Left renal pelvis (tissue), 4 donors: ENCODE results near the gene BCOR. TPM values are rescaled to one million over a fixed set of nuclear protein-coding genes. Genes with fewer than 3 reads are reported as not detected.

Source experiments
- DNase-seq, 4 donors: peaks; one replicate each; pipeline ENCODE4 v3.0.0-alpha.2; 2013; ENCODE audit warnings: low read depth in 4 of 4, low spot score in 3 of 4
- polyA plus RNA-seq, 4 donors: library from polyadenylated mRNA; unstranded; fragments of 120-200 nt; gene quantifications; one replicate each; pipeline ENCODE4 v1.2.1, GENCODE V29; 2013; ENCODE audit not compliant: insufficient read length in 4 of 4

Gene BCOR
- polyA plus RNA-seq, 4 donors: 48.9 to 63.3 (median 52.8) TPM

DNA sequence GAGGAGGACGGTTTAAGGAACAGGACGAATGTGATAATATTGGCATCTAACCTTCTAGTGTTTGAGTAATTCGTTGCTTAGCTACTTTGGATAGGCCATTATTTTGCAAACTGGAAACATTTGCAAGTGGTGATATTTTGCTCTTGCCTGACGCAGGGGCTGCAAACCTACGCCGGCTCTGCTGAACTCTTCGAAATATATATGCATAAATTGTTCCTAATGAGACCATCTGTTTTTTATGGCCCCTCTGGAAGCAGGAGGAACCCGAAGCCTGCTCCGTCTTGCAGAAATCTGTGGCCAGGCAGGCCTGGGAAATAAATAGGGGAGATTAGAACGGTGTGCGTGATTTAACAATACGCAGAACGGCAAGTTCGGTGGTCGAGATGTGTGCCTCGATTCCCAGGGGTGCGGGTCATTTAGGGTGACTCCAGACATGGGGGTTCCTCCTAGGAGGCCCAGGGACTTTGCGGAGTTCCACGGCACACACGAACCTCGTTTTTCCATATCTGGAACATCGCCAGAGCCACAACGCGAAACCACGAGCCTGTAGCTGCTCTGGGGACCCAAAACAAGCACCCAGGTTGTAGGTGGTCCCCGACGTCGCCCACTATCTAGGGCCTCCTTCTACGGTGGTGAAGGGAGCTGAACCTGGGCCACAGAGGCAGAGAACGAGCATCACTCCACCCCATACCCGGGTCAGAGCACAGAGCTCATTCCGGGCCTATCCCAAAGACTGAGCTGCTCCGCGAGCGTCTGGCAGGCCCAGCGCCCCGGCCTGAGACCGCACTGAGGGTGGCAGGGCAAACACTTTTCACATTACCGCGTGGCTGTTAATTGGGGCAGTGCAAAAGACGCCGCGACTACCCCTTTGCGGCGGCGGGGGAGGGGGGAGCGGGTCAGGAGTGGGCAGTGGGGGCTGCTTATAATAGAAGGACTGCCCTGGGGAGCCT is 89.7 kb downstream of the BCOR start:
- DNase-seq: no peak

GRCh38 chrX:40007131-40007755 is 90.5 kb downstream of the BCOR start:
- DNase-seq: no peak

DNA sequence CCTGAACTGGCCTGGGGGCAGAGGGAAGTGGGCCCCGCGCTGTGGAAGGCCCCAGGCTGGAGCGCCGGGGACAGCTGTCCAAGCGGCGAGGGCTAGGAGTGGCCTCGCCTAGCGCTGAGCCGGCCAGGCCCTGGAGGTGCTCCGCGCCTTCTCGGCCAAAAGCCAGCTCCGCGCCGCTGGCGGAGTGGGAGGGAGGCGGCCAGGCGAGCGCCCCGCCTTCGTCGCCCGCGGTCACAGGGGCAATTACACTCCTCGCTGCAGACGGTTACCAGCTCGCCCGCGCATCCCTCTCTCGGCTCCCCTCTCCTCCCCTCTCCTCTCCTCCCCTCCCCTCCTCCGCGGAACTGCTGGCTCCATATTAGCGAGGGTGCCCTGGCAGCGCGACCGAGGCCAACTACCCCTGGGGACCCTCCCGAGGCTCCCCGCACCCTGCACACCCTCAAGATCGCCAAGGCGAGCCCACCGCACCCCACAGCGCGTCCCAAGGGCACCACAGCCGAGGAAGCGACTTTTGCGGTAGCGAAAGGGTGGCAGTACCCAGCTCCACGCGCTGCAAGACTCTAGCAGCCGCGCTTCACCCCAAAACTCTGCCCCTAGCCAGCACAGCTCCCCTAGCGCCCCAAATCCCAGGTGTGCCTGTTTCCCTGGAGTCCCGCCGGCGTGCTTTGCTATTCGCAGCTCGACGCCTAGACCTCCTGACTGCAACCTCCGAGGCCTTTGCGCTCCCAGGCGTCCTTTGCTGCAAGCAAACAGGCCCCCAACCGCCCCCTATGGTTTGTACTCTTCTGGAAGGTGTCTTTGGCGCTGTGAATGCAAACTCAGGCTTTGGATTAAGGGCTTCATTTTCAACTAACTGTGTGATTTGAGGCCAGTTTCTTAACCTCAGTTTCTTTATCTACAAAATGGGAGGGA is 91.4 kb downstream of the BCOR start:
- DNase-seq: no peak

- no peak for DNase-seq
These were observed 92.3 kb downstream of the BCOR start for GRCh38 chrX:40005292-40006011.

DNA sequence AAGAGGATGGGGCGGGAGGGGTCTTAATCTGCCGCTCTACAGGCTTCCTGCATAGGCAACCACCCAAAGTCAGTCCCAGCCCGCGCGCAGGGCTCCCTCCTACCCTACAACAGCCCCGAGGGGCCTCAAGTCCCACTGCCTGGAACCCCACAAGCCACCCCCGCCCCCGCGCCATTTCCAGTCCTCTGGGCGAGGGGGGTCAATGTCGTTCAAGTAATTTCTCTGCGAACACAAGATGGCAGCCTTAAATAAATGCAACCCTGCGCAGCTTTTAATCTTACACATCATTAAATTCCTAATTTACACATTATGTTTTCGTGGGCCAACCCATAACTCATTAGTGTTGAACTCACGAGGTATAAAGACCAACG is 92.9 kb downstream of the BCOR start:
- no peak for DNase-seq

DNA sequence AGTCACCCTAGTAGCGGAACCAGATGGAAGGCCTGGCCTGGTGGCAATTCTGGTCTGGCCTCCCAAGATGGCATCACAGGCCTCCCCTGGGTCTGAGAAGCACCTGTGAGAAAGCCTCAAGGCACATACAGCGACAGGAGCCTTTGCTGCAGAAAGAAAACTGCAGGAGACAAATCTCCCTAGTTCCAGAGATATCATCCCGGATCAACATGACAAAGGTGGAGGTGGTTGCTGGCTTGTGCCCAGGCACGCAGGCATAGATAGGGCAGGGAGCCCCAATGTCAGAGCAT is 93.6 kb downstream of the BCOR start:
- DNase-seq: no peak

GRCh38 chrX:40003428-40004245 is 94.1 kb downstream of the BCOR start:
- no peak for DNase-seq

DNA sequence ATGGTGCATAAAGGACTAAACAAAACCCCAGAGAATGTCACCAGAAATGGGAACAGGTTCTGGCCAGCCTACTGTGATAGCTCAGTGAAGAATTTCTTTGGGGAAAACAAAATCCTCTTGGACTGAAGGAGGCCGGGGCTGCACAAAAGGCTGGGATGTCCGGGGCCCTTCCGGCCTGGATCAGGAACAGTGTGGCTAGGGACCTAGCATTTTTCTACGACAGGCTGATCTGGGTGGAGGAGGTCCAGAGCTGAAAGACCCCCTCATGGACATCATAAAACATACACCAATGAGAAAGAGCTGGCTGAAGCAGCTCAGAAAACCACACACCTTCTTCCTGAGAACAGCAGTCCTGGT is 94.7 kb downstream of the BCOR start:
- no peak for DNase-seq
